AG09319 (cell line): ENCODE results near the gene CPLANE2.

ENCODE experiments used
- DNase-seq: peaks from one replicate; pipeline ENCODE4 v3.0.0-alpha.2; 2010; ENCODE audit warnings: low read depth; ENCODE audit errors: extremely low read depth
- TF ChIP-seq, protein P1 (sequence below): IDR thresholded peaks from 2 replicates; pipeline ENCODE4 v1.5.1; 2011; ENCODE audit warnings: low read depth, mild to moderate bottlenecking, inconsistent platforms, low read length, moderate library complexity

The CPLANE2 gene

DNA sequence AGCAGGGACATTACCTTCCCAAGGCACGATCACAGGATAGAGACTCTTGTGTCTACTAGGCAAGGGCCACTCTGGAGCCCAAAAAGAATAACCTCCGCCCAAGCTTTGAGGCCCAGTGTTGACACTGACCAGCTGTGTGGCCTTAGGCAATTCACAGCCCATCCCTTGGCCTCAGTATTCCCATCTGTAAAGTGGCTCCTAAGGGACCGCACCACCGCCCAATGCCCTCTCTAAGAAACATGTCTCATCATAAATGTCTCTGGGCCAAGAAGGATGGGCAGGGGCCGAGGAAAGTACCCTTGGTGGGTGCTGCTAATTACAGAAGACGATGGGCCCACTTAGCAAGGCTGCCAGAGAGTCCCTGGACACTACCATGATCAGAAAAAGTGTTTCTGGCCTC lies 25.2 kb downstream of the CPLANE2 start:
- no peak for DNase-seq

DNA sequence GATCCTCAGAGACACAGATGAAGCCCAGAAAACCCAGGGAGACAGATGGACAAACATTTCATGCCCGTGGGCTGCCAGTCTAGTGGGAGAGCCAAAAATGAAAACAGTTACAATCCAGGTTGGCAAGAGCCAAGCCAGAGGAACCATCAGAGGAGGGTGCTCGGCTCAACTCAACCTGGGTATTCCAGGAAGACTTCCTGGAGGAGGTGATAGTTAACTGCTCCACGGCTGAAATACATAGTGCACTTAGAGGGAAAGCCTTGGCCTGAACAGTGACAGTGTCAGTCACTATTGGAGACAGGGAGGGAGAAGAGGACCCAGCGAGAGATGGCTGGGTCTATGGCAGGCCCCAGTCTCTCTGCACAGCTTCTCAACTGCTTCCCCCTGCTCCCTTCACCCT lies 26.4 kb downstream of the CPLANE2 start:
- no peak for DNase-seq
- TF ChIP-seq, protein P1, sequence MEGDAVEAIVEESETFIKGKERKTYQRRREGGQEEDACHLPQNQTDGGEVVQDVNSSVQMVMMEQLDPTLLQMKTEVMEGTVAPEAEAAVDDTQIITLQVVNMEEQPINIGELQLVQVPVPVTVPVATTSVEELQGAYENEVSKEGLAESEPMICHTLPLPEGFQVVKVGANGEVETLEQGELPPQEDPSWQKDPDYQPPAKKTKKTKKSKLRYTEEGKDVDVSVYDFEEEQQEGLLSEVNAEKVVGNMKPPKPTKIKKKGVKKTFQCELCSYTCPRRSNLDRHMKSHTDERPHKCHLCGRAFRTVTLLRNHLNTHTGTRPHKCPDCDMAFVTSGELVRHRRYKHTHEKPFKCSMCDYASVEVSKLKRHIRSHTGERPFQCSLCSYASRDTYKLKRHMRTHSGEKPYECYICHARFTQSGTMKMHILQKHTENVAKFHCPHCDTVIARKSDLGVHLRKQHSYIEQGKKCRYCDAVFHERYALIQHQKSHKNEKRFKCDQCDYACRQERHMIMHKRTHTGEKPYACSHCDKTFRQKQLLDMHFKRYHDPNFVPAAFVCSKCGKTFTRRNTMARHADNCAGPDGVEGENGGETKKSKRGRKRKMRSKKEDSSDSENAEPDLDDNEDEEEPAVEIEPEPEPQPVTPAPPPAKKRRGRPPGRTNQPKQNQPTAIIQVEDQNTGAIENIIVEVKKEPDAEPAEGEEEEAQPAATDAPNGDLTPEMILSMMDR = no peak

More for the DNA sequence above, 25.2 kb downstream of the CPLANE2 start:
- TF ChIP-seq, protein P1 = no peak

DNA sequence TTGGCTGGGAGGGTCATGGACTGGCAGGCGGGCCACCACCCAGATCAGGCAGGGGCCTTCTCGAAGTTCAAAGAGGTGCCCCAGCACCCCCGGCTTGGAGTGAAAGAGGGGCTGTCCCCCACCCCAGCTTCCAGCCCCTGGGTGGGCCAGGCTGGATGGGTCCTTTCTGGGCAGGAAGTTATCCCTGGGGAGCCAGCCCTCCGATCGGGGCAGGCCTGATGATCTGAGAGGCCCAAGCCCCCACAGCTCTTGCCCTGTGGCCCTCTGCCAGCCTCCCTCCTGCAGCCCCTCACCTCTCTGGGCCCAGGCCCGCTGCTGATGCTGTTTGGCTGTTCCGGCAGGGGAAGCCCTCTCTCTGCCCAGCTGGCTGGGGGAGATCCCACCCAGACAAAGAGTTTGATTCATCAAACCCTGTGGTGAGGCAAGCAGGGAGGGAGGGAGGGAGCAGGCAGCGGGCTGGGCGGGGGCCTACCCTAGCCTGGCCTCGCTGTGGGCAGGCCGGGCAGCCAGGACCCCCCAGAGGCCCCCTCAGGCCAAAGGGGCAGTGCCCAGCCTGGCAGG lies 27.1 kb downstream of the CPLANE2 start:
- TF ChIP-seq, protein P1 = no peak
- no peak for DNase-seq

DNA sequence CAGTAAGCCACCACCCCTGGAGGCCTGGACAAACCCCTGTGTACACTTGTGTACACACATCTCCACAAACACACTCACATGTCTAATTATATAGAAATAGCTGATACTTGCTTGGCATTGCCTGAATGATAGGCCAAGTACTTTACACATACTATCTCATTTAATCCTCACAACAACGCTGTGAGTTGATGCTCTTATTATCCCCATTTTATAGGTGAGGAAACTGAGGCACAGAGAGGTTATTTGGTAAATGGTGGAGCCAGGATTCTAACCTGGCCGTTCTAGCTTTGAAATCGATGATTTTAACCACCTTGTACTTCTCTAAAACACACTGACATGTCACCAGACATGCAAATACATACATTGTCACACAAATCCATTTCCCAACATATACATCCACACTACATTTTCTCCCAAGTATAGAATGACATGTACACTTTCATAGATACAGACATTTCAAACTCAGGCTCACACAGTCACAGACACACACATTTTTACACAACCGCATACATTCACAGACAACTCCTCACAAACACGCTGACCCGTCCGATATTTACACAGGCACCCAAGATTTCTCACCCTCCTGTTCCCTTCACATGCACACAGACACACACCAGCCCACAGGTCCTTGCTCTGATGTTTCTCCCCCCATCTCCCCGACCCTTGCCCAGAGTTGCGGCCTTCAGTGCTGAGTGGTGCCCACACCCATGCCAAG lies 27.7 kb downstream of the CPLANE2 start:
- DNase-seq = no peak
- TF ChIP-seq, protein P1 = no peak

DNA sequence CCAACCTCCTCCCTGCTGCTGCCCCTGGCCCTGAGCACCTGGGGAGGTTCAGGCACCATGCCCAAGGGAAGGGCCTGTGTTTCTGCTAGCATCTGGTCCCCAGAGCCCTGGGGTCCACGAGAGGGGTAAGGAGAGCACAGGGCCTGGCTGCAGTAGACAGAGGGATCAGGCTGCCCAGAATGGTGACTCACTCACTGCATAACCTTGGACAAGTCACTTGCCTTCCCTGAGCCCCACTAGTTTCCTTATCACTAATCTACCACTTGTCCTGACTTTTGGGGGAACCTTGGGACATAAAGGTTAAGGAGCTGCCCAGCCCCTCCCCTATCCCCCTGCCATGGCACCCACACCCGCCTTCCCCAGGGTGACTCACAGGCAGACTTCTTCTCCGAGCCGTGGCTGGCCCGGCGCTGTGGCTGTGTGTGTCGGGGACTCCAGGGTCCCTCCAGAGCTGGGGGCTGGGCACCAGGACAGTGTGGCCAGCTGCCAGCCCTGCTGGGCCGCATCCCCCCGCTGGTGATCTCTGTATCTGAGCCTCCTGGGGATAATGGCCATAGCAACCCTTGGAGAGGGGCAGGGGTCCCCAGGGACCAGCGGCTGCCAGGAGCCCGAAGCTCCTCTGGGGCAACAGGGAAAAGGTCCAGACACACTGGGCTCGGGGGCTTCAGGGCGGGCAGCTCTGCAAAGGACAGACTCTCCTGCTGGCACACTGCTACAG lies 28.6 kb downstream of the CPLANE2 start:
- TF ChIP-seq, protein P1 = no peak
- no peak for DNase-seq

DNA sequence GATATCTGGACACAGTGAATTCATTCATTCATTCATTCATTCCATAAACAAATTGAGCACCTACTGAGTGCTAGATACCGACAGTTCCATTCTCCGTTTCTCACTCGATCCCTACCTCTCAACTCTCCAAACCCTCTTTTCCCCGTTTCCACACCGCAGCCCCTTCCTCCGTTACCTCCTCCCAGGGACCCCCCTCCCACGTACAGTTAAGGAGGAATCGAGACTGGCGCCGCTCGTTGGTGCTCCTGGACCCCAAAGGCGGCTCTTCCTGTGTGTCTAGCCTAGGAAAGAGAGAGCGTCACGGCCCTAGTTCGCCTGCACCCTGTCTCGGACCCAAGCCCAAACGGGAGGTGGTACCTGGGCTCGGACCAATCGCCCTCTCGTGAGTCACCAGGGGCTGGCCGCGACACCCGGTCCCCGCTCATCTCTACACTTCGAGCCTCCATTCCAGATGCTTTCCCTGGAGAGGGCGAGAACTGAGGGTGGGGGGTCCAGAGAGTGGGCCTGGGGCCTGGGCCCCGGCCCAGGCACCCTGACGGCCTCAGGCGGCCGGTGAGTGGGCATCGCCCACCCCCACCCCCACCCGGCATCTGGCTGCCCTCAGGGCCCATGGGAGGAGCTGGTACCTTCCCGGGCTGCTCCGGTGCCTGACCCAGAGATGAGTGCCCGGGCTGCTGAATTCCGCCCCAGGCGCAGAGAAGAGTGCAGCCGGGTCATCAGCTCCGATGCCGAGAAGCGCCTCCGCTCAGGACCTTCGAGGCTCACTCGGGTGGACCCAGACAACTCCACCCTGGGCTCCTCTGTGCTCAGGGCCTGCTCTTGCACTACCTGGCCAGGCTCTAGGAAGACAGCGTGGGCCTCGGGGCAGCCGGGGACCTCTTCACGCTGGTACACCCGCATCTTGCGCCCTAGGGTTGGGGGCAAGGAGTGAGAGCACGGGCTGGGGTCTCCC lies 29.4 kb downstream of the CPLANE2 start:
- TF ChIP-seq, protein P1 = no peak
- no peak for DNase-seq
